Fibroblast of lung (primary cell): ENCODE results near the gene APOC4. TPM values are rescaled to one million over a fixed set of nuclear protein-coding genes. Genes with fewer than 3 reads are reported as not detected.

ENCODE experiments used
- DNase-seq, 2 donors: peaks; one replicate each; pipeline versions ENCODE4 v3.0.0 to v3.0.0-alpha.2; 2010; ENCODE audit warnings: low read depth in 2 of 2
- H2AFZ ChIP-seq: 2 replicates; pipeline ENCODE4 v1.5.1; 2012; ENCODE audit warnings: low read length, control low read depth, inconsistent platforms
- H3K27ac ChIP-seq: 2 replicates; pipeline ENCODE4 v1.5.1; 2011; ENCODE audit warnings: low read length, control low read depth; ENCODE audit not compliant: insufficient read depth
- H3K27me3 ChIP-seq: 2 replicates; pipeline ENCODE4 v1.5.1; 2011; ENCODE audit warnings: mild to moderate bottlenecking, low read length; ENCODE audit not compliant: control insufficient read depth, insufficient read depth
- H3K36me3 ChIP-seq: 2 replicates; pipeline ENCODE4 v1.5.1; 2011; ENCODE audit warnings: low read length; ENCODE audit not compliant: control insufficient read depth, insufficient read depth
- H3K4me1 ChIP-seq: 2 replicates; pipeline ENCODE4 v1.5.1; 2011; ENCODE audit warnings: low read length; ENCODE audit not compliant: control insufficient read depth, insufficient read depth; ENCODE audit errors: extremely low read depth
- H3K4me2 ChIP-seq: 2 replicates; pipeline ENCODE4 v1.5.1; 2011; ENCODE audit warnings: low read length, control low read depth; ENCODE audit not compliant: insufficient read depth; ENCODE audit errors: extremely low read depth
- H3K4me3 ChIP-seq, 4 experiments: fragments of 200-600 bp in 1 of 4; sonication (generic) in 1 of 4; replicated peaks in 1 of 4; 2 replicates each; pipeline ENCODE4 v1.5.1; 2011 to 2016; ENCODE audit warnings: low read length in 4 of 4, low read depth in 3 of 4, mild to moderate bottlenecking in 3 of 4, control low read depth in 2 of 4, inconsistent platforms in 1 of 4, mixed read lengths in 1 of 4; ENCODE audit not compliant: insufficient read depth in 1 of 4; ENCODE audit errors: control extremely low read depth in 1 of 4
- H3K79me2 ChIP-seq: 2 replicates; pipeline ENCODE4 v1.5.1; 2012; ENCODE audit warnings: mild to moderate bottlenecking, low read length, inconsistent platforms; ENCODE audit not compliant: control insufficient read depth, insufficient read depth
- H3K9ac ChIP-seq: 2 replicates; pipeline ENCODE4 v1.5.1; 2011; ENCODE audit warnings: mild to moderate bottlenecking, low read length, control low read depth; ENCODE audit not compliant: insufficient read depth
- H3K9me3 ChIP-seq: 2 replicates; pipeline ENCODE4 v1.5.1; 2012; ENCODE audit warnings: low read depth, low read length; ENCODE audit not compliant: control insufficient read depth, insufficient read depth
- H4K20me1 ChIP-seq: 2 replicates; pipeline ENCODE4 v1.5.1; 2011; ENCODE audit warnings: low read length; ENCODE audit not compliant: control insufficient read depth, insufficient read depth; ENCODE audit errors: extremely low read depth
- CTCF ChIP-seq, 2 donors: IDR thresholded peaks in 1 of 2; conservative IDR thresholded peaks in 1 of 2; 1 replicate in 1 of 2; 2 replicates in 1 of 2; pipeline ENCODE4 v1.5.1; 2011 to 2012; ENCODE audit warnings: low read length in 2 of 2, control low read depth in 1 of 2, inconsistent platforms in 1 of 2, low read depth in 1 of 2, mild to moderate bottlenecking in 1 of 2
- EZH2 ChIP-seq: IDR thresholded peaks from 2 replicates; pipeline ENCODE4 v1.5.1; 2012; ENCODE audit warnings: low read length, control low read depth, mild to moderate bottlenecking; ENCODE audit errors: missing control alignments
- polyA plus RNA-seq, 2 donors: library from polyadenylated mRNA; depleted of rRNA in 1 of 2; stranded (reverse) in 1 of 2; unstranded in 1 of 2; fragments of >200 nt; gene quantifications; 2 replicates each; pipeline ENCODE4 v1.2.1, GENCODE V29; 2011 to 2012; ENCODE audit warnings: missing spikeins in 1 of 2
- total RNA-seq: library from RNA; depleted of rRNA; stranded (reverse); fragments of >200 nt; gene quantifications from 2 replicates; pipeline ENCODE4 v1.2.1, GENCODE V29; 2014

Gene APOC4
- total and polyA plus RNA-seq, 2 donors (not counting 1 experiment from before 2014, with no cell fraction given) = not detected

- Histone ChIP-seq H2AFZ (no peak overlapping the region), H3K36me3 (peaks cover 20% of the 10 kb centered on the region)
- TF ChIP-seq EZH2 (no peak), CTCF (conservative IDR thresholded peaks at IDR 0.05 in 1 of 2, IDR thresholded peaks at IDR 0.05 in 1 of 2; ENCODE audit: low read depth in 1 of 2, low read length in 2 of 2) (no peak)
Observed at GRCh38 chr19:44992336-44993163, 50.5 kb downstream of the APOC4 start.

GRCh38 chr19:44993526-44993925 is 51.5 kb downstream of the APOC4 start:
- no peaks in the 10 kb centered on the region for H3K4me1 ChIP-seq
- no peaks in the 10 kb centered on the region for H3K27me3 ChIP-seq
- H4K20me1 ChIP-seq = no peaks in the 10 kb centered on the region
- no peak overlapping the region for H3K9ac ChIP-seq
- H3K4me2 ChIP-seq = no peak overlapping the region
- no peaks in the 10 kb centered on the region for H3K79me2 ChIP-seq
- no peak overlapping the region for H3K27ac ChIP-seq
- no peak for DNase-seq
- H3K36me3 ChIP-seq = peaks cover 14% of the 10 kb centered on the region
- no peak overlapping the region for H2AFZ ChIP-seq
- H3K9me3 ChIP-seq = no peaks in the 10 kb centered on the region
- TF ChIP-seq CTCF (conservative IDR thresholded peaks at IDR 0.05 in 1 of 2, IDR thresholded peaks at IDR 0.05 in 1 of 2; ENCODE audit: low read depth in 1 of 2, low read length in 2 of 2) (no peak), EZH2 (no peak)
- H3K4me3 ChIP-seq = no peak overlapping the region

More at GRCh38 chr19:44992336-44993163, 50.5 kb downstream of the APOC4 start:
- H3K79me2 ChIP-seq = no peaks in the 10 kb centered on the region
- no peak overlapping the region for H3K4me2 ChIP-seq
- no peaks in the 10 kb centered on the region for H3K4me1 ChIP-seq
- no peak for DNase-seq
- no peak overlapping the region for H3K27ac ChIP-seq
- no peaks in the 10 kb centered on the region for H4K20me1 ChIP-seq
- H3K4me3 ChIP-seq = no peak overlapping the region
- no peaks in the 10 kb centered on the region for H3K27me3 ChIP-seq
- H3K9me3 ChIP-seq = no peaks in the 10 kb centered on the region
- H3K9ac ChIP-seq = no peak overlapping the region

DNA sequence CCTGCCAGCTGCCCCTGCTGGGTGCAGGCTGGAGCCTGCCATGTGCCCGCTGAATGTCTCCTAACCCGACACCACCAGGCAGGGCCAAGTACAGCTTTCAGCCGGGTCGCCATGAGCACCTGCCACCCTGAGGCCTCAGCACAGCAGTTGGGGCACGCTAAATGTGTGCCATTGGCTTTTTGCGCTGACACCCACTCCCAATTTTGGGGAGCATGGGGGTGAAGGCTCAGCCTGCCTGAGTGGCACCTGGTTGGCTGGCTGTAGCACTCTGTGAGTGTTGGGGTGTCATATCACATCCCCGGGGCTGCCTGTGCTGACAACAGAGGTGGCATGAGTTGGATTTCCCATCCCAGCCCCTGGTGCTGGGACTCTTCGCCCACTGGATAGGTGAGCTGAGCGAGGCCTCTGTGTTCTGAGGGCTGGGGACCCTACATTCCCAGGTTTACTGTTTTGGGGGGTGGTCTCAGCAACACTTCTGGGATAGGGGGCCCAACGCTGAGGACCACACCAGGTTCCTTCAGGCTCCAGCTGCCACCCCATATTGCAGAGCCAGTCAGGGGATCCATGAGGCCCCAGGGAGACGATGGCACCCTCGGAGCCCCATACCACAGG is 52.0 kb downstream of the APOC4 start:
- Histone ChIP-seq H3K9me3 (no peaks in the 10 kb centered on the region), H3K79me2 (no peaks in the 10 kb centered on the region), H2AFZ (no peak overlapping the region), H3K4me2 (no peak overlapping the region), H3K36me3 (peaks cover 14% of the 10 kb centered on the region), H4K20me1 (no peaks in the 10 kb centered on the region), H3K9ac (no peak overlapping the region), H3K27me3 (no peaks in the 10 kb centered on the region), H3K4me1 (no peaks in the 10 kb centered on the region), H3K27ac (no peak overlapping the region), H3K4me3 (no peak overlapping the region)
- no peak for DNase-seq
- TF ChIP-seq EZH2 = no peak
- TF ChIP-seq CTCF (conservative IDR thresholded peaks at IDR 0.05 in 1 of 2, IDR thresholded peaks at IDR 0.05 in 1 of 2; ENCODE audit: low read depth in 1 of 2, low read length in 2 of 2) = no peak
